OCI-LY3 (cell line): ENCODE results near the gene ASXL3.

ENCODE experiments used
- CTCF ChIP-seq: fragments of 200-600, 300-600 bp; sonication (generic); IDR thresholded peaks from 2 replicates; pipeline ENCODE4 v1.5.1; 2014; ENCODE audit warnings: antibody characterized with exemption, low read length, low read depth
- EZH2phosphoT487 ChIP-seq: fragments of 200-600 bp; shearing (Covaris generic); IDR thresholded peaks from 2 replicates; pipeline ENCODE4 v1.6.1; 2018; ENCODE audit warnings: antibody characterized with exemption, mixed run types, low read depth

GRCh38 chr18:33596178-33596854 lies 18.3 kb downstream of the ASXL3 start:
- TF ChIP-seq CTCF (no peak), EZH2phosphoT487 (no peak)
